ENCODE results near the gene RNH1. TPM values are rescaled to one million over a fixed set of nuclear protein-coding genes. Genes with fewer than 3 reads are reported as not detected.

RNH1 gene
- total RNA-seq, 1 experiment from 2014 or later = 345 TPM

- Histone ChIP-seq H3K36me3 (ENCODE audit: control insufficient read depth, insufficient read depth, low read length) (peaks cover 3% of the 10 kb centered on the region; the same call in 1 of the 2 replicates), H3K27ac (ENCODE audit: low read length) (no peak overlapping the region; the same call in 1 of the 2 replicates), H3K4me1 (ENCODE audit: control insufficient read depth, insufficient read depth, low read length) (peaks cover 20% of the 10 kb centered on the region), H3K27me3 (ENCODE audit: control insufficient read depth, insufficient read depth, low read length) (no peaks in the 10 kb centered on the region), H3K9me3 (ENCODE audit: control insufficient read depth, insufficient read depth, low read depth, low read length) (no peaks in the 10 kb centered on the region), H3K4me3 (ENCODE audit: low read depth in 2 of 2, low read length in 2 of 2) (no peak overlapping the region)
- DNase-seq (ENCODE audit: low read depth, low spot score) (no peak), ATAC-seq (no peak)
- ChIA-PET POLR2A (no interaction called here), CTCF (no interaction called here)
- in situ Hi-C loops (cut with HindIII; ENCODE audit: low pct_unique_long_range_greater_than_20kb, low sequenced_read_pairs) (no loop called here), intact Hi-C loops (cut with micrococcal nuclease; ENCODE audit: unreplicated experiment) (no loop called here)
- TF ChIP-seq, protein P1, sequence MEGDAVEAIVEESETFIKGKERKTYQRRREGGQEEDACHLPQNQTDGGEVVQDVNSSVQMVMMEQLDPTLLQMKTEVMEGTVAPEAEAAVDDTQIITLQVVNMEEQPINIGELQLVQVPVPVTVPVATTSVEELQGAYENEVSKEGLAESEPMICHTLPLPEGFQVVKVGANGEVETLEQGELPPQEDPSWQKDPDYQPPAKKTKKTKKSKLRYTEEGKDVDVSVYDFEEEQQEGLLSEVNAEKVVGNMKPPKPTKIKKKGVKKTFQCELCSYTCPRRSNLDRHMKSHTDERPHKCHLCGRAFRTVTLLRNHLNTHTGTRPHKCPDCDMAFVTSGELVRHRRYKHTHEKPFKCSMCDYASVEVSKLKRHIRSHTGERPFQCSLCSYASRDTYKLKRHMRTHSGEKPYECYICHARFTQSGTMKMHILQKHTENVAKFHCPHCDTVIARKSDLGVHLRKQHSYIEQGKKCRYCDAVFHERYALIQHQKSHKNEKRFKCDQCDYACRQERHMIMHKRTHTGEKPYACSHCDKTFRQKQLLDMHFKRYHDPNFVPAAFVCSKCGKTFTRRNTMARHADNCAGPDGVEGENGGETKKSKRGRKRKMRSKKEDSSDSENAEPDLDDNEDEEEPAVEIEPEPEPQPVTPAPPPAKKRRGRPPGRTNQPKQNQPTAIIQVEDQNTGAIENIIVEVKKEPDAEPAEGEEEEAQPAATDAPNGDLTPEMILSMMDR (IDR thresholded peaks at IDR 0.05) = no peak
- TF ChIP-seq POLR2AphosphoS5 (IDR thresholded peaks at IDR 0.05; ENCODE audit: low read depth, low read length) (no peak), TCF7L2 (IDR thresholded peaks at IDR 0.05; ENCODE audit: low read depth, low read length) (no peak), SIN3A (IDR thresholded peaks at IDR 0.05; ENCODE audit: borderline replicate concordance, insufficient read depth, low read depth, low read length) (no peak), REST (IDR thresholded peaks at IDR 0.05; ENCODE audit: insufficient read depth in 1 of 2, low read depth in 2 of 2, low read length in 1 of 2) (no peak)
- BruUV-seq (replicated peaks) = no TSS peak
These were observed 25.0 kb upstream of the RNH1 start for GRCh38 chr11:531919-532526.

- Histone ChIP-seq H3K9me3 (ENCODE audit: control insufficient read depth, insufficient read depth, low read depth, low read length) (no peaks in the 10 kb centered on the region), H3K27ac (ENCODE audit: low read length) (no peak overlapping the region), H3K4me1 (ENCODE audit: control insufficient read depth, insufficient read depth, low read length) (peaks cover 17% of the 10 kb centered on the region), H3K36me3 (ENCODE audit: control insufficient read depth, insufficient read depth, low read length) (peaks cover 3% of the 10 kb centered on the region; the same call in 1 of the 2 replicates), H3K4me3 (ENCODE audit: low read depth in 2 of 2, low read length in 2 of 2) (no peak overlapping the region), H3K27me3 (ENCODE audit: control insufficient read depth, insufficient read depth, low read length) (no peaks in the 10 kb centered on the region)
- in situ Hi-C loops (cut with HindIII; ENCODE audit: low pct_unique_long_range_greater_than_20kb, low sequenced_read_pairs) = no loop called here
- DNase-seq (ENCODE audit: low read depth, low spot score) = no peak
- no TSS peak for BruUV-seq (replicated peaks)
- intact Hi-C loops (cut with micrococcal nuclease; ENCODE audit: unreplicated experiment) = no loop called here
- ChIA-PET CTCF (no interaction called here), POLR2A (no interaction called here)
- no peak for TF ChIP-seq TCF7L2 (IDR thresholded peaks at IDR 0.05; ENCODE audit: low read depth, low read length)
- TF ChIP-seq, protein P1 (IDR thresholded peaks at IDR 0.05) = no peak
- TF ChIP-seq SIN3A (IDR thresholded peaks at IDR 0.05; ENCODE audit: borderline replicate concordance, insufficient read depth, low read depth, low read length) = no peak
- no peak for TF ChIP-seq REST (IDR thresholded peaks at IDR 0.05; ENCODE audit: insufficient read depth in 1 of 2, low read depth in 2 of 2, low read length in 1 of 2)
- TF ChIP-seq POLR2AphosphoS5 (IDR thresholded peaks at IDR 0.05; ENCODE audit: low read depth, low read length) = peak; percentile 8; the same call in 1 of the 2 replicates
- no peak for ATAC-seq
These were observed 24.2 kb upstream of the RNH1 start for GRCh38 chr11:530960-531831.

Data from Panc1 (cell line).